ENCODE measurements around the gene NT5M. TPM values are rescaled to one million over a fixed set of nuclear protein-coding genes. Genes with fewer than 3 reads are reported as not detected.
"Not testable (repeated sequence)": the region's sequence is repeated elsewhere in the genome, so short reads cannot be mapped to it uniquely, and the experiment has no call there.

NT5M gene
- total RNA-seq, 4 donors from 2014 or later: 1.1 to 6.0 (median 2.8) TPM

GRCh38 chr17:17275971-17276370 lies 27.2 kb upstream of the NT5M start:
- no peak overlapping the region for H3K27ac ChIP-seq
- no peak for DNase-seq
- H3K36me3 ChIP-seq: peaks cover 16 to 22% of the 10 kb centered on the region in 2 donors
- 86 to 91% methylated on average over 6 of the region's 6 CpGs for WGBS, 2 donors
- intact Hi-C loops (cut with DNase I): no loop called here
- H3K27me3 ChIP-seq: no peaks in the 10 kb centered on the region
- TF ChIP-seq CTCF (IDR thresholded peaks at IDR 0.05) (no peak), POLR2A (IDR thresholded peaks at IDR 0.05) (no peak)
- no peak overlapping the region for H3K4me3 ChIP-seq (replicated peaks in 1 of 3)
- no peaks in the 10 kb centered on the region for H3K9me3 ChIP-seq
- peaks cover 16% of the 10 kb centered on the region in 2 donors for H3K4me1 ChIP-seq

- DNase-seq; intact Hi-C loops (cut with DNase I); H3K4me3 ChIP-seq (replicated peaks in 1 of 3); H3K9me3 ChIP-seq; H3K27ac ChIP-seq; H3K27me3 ChIP-seq: not testable (repeated sequence)
- peaks cover 12 to 16% of the 10 kb centered on the region in 2 donors for H3K36me3 ChIP-seq
- peaks cover 16% of the 10 kb centered on the region in 2 donors for H3K4me1 ChIP-seq
- 88 to 99% methylated on average over 5 of the region's 5 CpGs for WGBS, 2 donors
These were observed 25.7 kb upstream of the NT5M start for GRCh38 chr17:17277431-17277830.

- H3K27ac ChIP-seq: no peak overlapping the region
- DNase-seq: no peak
- peaks cover 0 to 3% of the 10 kb centered on the region in 2 donors for H3K36me3 ChIP-seq
- H3K27me3 ChIP-seq: no peaks in the 10 kb centered on the region
- peaks cover 16% of the 10 kb centered on the region in 2 donors for H3K4me1 ChIP-seq
- no peak overlapping the region for H3K4me3 ChIP-seq (replicated peaks in 1 of 3)
- H3K9me3 ChIP-seq: no peaks in the 10 kb centered on the region
- intact Hi-C loops (cut with DNase I): no loop called here
- TF ChIP-seq CTCF (IDR thresholded peaks at IDR 0.05) (no peak), POLR2A (IDR thresholded peaks at IDR 0.05) (no peak)
- 84 to 85% methylated on average over 4 of the region's 4 CpGs for WGBS, 2 donors
These were observed 23.9 kb upstream of the NT5M start for GRCh38 chr17:17279316-17279715.

- peak within 1 kb of the TSS; percentile 80 to 97 (median 89) for H3K27ac ChIP-seq
- intact Hi-C loops (cut with DNase I): no loop called here
- TF ChIP-seq POLR2A (IDR thresholded peaks at IDR 0.05): peak in 1 of 2 donors; percentile 72
- no peak for TF ChIP-seq CTCF (IDR thresholded peaks at IDR 0.05)
- peak; percentile 99 for DNase-seq
- peak within 1 kb of the TSS; percentile 34 to 91 (median 79) for H3K4me3 ChIP-seq (replicated peaks in 1 of 3)
- no peaks in the 10 kb centered on the region for H3K9me3 ChIP-seq
- no peaks in the 10 kb centered on the region for H3K36me3 ChIP-seq
- peaks cover 16% of the 10 kb centered on the region in 2 donors for H3K4me1 ChIP-seq
- WGBS, 2 donors: 0 to 3% methylated on average over 18 to 32 of the region's 80 CpGs
- H3K27me3 ChIP-seq: no peaks in the 10 kb centered on the region
These were observed 22.3 kb upstream of the NT5M start, which contains the start of gene COPS3 for GRCh38 chr17:17280613-17281549. Gene COPS3 (minus strand): TSS chr17:17281246. CDS start chr17:17281186, 60 bp downstream.

- intact Hi-C loops (cut with DNase I): no loop called here
- H3K4me3 ChIP-seq (replicated peaks in 1 of 3): no peak overlapping the region
- no peaks in the 10 kb centered on the region for H3K27me3 ChIP-seq
- H3K9me3 ChIP-seq: no peaks in the 10 kb centered on the region
- TF ChIP-seq POLR2A (IDR thresholded peaks at IDR 0.05) (no peak), CTCF (IDR thresholded peaks at IDR 0.05) (no peak)
- no peak for DNase-seq
- no peaks in the 10 kb centered on the region for H3K4me1 ChIP-seq
- H3K36me3 ChIP-seq: no peaks in the 10 kb centered on the region
- WGBS, 2 donors: 92% methylated on average over 5 of the region's 5 CpGs
- no peak overlapping the region for H3K27ac ChIP-seq
These were observed 17.2 kb upstream of the NT5M start for GRCh38 chr17:17285951-17286350.
